Fibroblast of villous mesenchyme (primary cell): ENCODE measurements around the gene CD81. TPM values are rescaled to one million over a fixed set of nuclear protein-coding genes. Genes with fewer than 3 reads are reported as not detected.

Source experiments
- DNase-seq: peaks from one replicate; pipeline ENCODE4 v3.0.0-alpha.2; 2010; ENCODE audit warnings: low read depth
- H3K4me3 ChIP-seq: 2 replicates; pipeline ENCODE4 v1.5.1; 2011; ENCODE audit warnings: low read depth, mild to moderate bottlenecking, low read length
- total RNA-seq: library from RNA; depleted of rRNA; stranded (reverse); fragments of >200 nt; gene quantifications from 2 replicates; pipeline ENCODE4 v1.2.3, GENCODE V29; 2012
- TF ChIP-seq, protein P1 (sequence below): IDR thresholded peaks from 2 replicates; pipeline ENCODE4 v1.5.1; 2012; ENCODE audit warnings: low read depth, mild to moderate bottlenecking, low read length; ENCODE audit not compliant: insufficient read depth

CD81 gene
- total RNA-seq, 1 donor = 257 TPM

DNA sequence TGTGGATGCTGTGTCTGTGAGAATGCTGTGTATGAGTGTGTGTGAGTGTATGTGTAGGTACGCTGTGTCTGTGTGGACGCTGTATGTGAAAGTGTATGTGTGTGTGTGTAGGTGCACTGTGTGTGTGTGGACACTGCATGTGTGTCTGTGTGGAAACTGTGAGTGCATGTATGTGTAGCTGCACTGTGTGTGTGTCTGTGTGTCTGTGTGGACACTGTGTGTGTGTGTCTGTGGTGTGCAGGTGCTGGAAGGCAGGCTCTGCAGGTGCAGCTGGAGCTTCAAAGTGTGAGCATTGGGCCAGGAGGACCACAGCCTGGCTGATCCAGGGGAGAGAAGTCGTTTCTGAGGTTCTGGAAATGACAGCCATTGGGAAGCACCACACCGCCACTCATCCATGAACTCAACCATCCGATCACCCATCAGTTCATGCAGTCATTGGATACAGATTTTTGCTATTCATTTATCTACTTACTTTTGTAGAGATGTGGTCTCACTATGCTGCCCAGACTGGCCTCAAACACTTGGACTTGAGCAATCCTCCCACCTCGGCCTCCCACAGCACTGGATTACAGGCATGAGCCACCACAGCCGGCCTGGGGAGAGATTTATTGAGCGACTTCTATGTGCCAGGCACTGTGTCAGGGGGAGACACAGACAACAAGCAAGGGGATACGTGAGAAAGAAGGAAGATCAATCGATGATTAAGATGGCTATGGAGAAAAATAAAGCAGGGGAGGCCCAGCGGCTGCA lies 57.6 kb downstream of the CD81 start:
- no peak overlapping the region for H3K4me3 ChIP-seq
- TF ChIP-seq, protein P1, sequence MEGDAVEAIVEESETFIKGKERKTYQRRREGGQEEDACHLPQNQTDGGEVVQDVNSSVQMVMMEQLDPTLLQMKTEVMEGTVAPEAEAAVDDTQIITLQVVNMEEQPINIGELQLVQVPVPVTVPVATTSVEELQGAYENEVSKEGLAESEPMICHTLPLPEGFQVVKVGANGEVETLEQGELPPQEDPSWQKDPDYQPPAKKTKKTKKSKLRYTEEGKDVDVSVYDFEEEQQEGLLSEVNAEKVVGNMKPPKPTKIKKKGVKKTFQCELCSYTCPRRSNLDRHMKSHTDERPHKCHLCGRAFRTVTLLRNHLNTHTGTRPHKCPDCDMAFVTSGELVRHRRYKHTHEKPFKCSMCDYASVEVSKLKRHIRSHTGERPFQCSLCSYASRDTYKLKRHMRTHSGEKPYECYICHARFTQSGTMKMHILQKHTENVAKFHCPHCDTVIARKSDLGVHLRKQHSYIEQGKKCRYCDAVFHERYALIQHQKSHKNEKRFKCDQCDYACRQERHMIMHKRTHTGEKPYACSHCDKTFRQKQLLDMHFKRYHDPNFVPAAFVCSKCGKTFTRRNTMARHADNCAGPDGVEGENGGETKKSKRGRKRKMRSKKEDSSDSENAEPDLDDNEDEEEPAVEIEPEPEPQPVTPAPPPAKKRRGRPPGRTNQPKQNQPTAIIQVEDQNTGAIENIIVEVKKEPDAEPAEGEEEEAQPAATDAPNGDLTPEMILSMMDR = no peak

DNA sequence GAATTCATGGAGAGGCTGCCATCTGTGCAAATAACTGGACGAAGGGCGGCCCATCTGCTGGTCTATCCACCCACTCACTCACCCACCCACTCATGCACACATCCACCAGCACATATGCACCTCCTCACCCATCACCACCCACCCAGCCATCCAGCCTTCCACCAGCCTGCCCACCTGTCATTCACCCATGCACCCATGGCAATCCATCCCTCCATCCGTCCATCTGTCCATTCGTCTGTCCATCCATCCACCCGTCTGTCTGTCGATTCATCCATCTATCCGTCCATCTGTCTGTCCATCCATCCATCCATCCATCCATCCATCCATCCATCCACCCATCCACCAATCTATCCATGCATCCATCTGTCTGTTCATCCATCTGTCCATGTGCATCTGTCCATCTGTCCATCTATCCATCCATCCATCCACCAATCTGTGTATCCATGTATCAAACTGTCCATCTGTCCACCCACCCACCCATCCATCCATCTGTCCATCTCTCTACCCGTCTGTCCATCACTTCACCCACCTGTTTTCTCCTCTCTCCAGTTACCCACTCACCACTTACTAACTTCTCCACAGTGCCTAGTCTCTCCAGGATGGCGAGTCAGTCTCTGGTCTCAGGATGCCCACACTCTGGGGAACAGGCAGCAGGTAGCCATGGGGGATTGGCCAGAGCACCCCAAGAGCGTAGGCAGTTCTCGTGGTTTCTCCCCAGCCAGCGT lies 58.3 kb downstream of the CD81 start:
- TF ChIP-seq, protein P1 = no peak
- no peak for DNase-seq
- H3K4me3 ChIP-seq = no peak overlapping the region

More for the DNA sequence above, 57.6 kb downstream of the CD81 start:
- DNase-seq = no peak

DNA sequence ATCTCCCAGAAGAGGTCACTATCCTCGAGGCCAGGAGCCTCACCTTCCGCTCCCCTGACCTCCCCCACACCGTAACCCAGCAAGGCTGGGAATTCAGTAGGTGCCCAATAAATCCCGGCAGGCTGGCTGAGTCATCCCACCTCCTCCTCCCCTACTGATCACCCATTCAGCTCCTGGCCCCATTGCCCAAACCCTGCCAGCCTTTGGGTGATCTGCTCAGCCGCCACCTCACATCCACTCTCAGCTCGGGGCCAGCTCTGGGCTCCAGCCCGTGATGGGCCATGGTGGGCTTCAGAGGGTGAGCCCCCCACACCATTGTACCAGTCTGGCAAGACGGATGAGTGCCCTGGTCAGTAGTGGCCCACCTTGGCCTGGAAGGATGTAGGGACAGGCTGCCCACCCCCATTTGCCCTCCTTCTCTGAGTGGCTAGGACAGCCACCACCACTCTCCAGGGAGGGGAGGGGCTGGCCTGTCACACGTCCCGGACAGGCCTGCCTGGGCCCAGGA lies 59.0 kb downstream of the CD81 start:
- TF ChIP-seq, protein P1 = no peak
- H3K4me3 ChIP-seq = no peak overlapping the region
- DNase-seq = no peak

DNA sequence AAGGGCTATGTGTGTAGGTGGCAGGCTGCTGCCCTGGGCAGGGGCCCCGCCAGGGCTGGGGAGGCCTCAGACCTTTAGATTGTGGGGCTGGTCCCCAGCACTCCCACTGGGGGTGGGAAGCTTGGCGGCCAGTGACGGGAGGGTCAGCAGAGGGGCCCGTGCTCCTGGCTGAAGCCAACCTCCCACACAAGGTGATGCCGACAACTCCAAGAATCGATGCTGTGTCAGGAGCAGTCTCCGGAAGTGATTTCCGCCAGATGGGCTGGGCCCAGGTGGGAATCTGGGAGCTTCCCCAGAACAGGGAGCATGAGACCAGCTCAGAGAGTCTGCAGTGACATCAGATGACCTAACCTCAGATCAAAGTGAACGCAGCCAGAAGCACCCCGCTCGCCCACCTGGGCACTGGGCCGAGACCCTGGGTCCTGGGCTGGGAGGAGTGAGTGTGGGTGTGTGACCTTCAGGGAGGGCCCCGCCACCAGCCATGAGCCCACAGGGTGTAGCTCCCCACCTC lies 59.5 kb downstream of the CD81 start:
- DNase-seq = no peak
- H3K4me3 ChIP-seq = no peak overlapping the region
- TF ChIP-seq, protein P1 = no peak

DNA sequence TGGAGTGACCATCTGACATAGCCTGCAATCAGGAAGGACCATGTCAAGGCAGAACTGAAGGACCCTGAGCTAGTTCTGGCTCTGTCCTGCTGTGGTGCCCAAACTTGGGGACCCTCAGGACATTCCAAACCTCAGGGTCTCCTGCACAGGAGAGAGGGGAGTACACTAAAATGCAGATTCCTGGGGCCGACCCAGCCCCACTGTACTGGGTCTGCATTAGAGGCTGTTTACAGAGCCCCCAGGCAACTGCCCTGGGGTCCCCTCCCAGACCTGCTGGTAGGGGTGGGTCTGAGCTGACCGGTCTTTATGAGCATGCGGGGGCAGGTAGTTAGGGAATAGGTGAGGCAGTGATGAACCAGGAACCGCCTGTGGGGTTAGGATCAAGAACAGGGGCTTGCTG lies 60.4 kb downstream of the CD81 start:
- TF ChIP-seq, protein P1 = no peak
- DNase-seq = no peak
- no peak overlapping the region for H3K4me3 ChIP-seq

DNA sequence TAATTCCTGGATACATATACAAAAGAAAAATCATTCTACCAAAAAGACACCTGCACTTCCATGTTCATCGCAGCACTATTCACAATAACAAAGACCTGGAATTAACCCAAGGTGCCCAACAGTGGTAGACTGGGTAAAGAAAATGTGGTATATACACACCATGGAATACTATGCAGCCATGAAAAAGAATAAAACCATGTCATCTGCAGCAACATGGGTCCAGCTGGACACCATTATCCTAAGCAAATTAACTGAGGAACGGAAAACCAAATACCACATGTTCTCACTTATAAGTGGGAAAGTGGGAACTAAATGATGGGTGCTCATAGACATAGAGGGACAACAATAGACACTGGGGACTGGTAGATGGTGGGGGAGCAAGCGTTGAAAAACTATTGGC lies 62.7 kb downstream of the CD81 start:
- no peak for DNase-seq
- no peak overlapping the region for H3K4me3 ChIP-seq
- TF ChIP-seq, protein P1 = no peak
